HG03025 (cell line): ENCODE data around the gene TMEM239.
"Not testable (repeated sequence)": the region's sequence is repeated elsewhere in the genome, so short reads cannot be mapped to it uniquely, and the experiment has no call there.

ENCODE experiments used
- ATAC-seq: cut with Tn5 transposase; IDR thresholded peaks from one replicate; pipeline ENCODE4 v1.9.1; 2021; ENCODE audit warnings: mild to moderate bottlenecking, moderate library complexity; ENCODE audit not compliant: unreplicated experiment, low FRiP score

TMEM239 gene

GRCh38 chr20:2817891-2818595 lies 1.9 kb downstream of the TMEM239 start:
- ATAC-seq = no peak

- ATAC-seq = no peak
Observed at GRCh38 chr20:2820084-2820895, 4.1 kb downstream of the TMEM239 start.

GRCh38 chr20:2820896-2821869 lies 5.0 kb downstream of the TMEM239 start:
- ATAC-seq = no peak

- ATAC-seq = no peak
Observed at GRCh38 chr20:2822073-2822472, 5.9 kb downstream of the TMEM239 start.

- no peak for ATAC-seq
Observed at GRCh38 chr20:2825761-2826160, 9.6 kb downstream of the TMEM239 start.

GRCh38 chr20:2826655-2827054 lies 10.5 kb downstream of the TMEM239 start:
- no peak for ATAC-seq

- ATAC-seq = no peak
Observed at GRCh38 chr20:2829376-2829775, 13.2 kb downstream of the TMEM239 start.

- not testable (repeated sequence) for ATAC-seq
Observed at GRCh38 chr20:2831206-2831605, 15.0 kb downstream of the TMEM239 start.

- ATAC-seq = no peak
Observed at GRCh38 chr20:2833761-2834160, 17.6 kb downstream of the TMEM239 start.

- ATAC-seq = no peak
Observed at GRCh38 chr20:2834401-2835110, 18.4 kb downstream of the TMEM239 start.

- no peak for ATAC-seq
Observed at GRCh38 chr20:2835331-2835796, 19.2 kb downstream of the TMEM239 start.

GRCh38 chr20:2836035-2836434 lies 19.9 kb downstream of the TMEM239 start:
- ATAC-seq = no peak

GRCh38 chr20:2837221-2837960 lies 21.2 kb downstream of the TMEM239 start:
- ATAC-seq = no peak

- no peak for ATAC-seq
Observed at GRCh38 chr20:2838170-2838797, 22.1 kb downstream of the TMEM239 start.

- ATAC-seq = no peak
Observed at GRCh38 chr20:2838847-2839671, 22.9 kb downstream of the TMEM239 start.

- ATAC-seq = no peak
Observed at GRCh38 chr20:2839732-2840137, 23.6 kb downstream of the TMEM239 start.

GRCh38 chr20:2840138-2840966 lies 24.2 kb downstream of the TMEM239 start, which contains the start of the genes PCED1A and VPS16:
Gene PCED1A (minus strand): TSS chr20:2840655. CDS start chr20:2839912, 743 bp downstream.
Gene VPS16 (plus strand): TSS chr20:2840745. CDS start chr20:2840775, 30 bp downstream.
- ATAC-seq = peak; percentile 94
